HAP-1 (cell line): ENCODE measurements around the gene ZC2HC1B.

Experiments
- DNase-seq, 2 experiments: peaks; one replicate each; pipeline ENCODE4 v3.0.0-alpha.2; 2016 to 2020; ENCODE audit warnings: low spot score in 2 of 2
- H3K27me3 ChIP-seq: fragments of 250-450 bp; sonication (Bioruptor Pico); 2 replicates; pipeline ENCODE4 v1.5.1; 2020; ENCODE audit warnings: low read depth, mild to moderate bottlenecking, moderate library complexity
- H3K36me3 ChIP-seq: fragments of 250-450 bp; sonication (Bioruptor Pico); replicated peaks from 2 replicates; pipeline ENCODE4 v1.5.1; 2020; ENCODE audit warnings: mild to moderate bottlenecking
- H3K4me1 ChIP-seq: fragments of 250-450 bp; sonication (Bioruptor Pico); 2 replicates; pipeline ENCODE4 v1.5.1; 2020; ENCODE audit warnings: mild to moderate bottlenecking
- H3K4me3 ChIP-seq: fragments of 250-450 bp; sonication (Bioruptor Pico); 2 replicates; pipeline ENCODE4 v1.5.1; 2020; ENCODE audit warnings: mild to moderate bottlenecking, moderate library complexity
- H3K9me3 ChIP-seq: fragments of 250-450 bp; sonication (Bioruptor Pico); 2 replicates; pipeline ENCODE4 v1.5.1; 2020; ENCODE audit warnings: mild to moderate bottlenecking, moderate library complexity
- in situ Hi-C: fragments of 300-500 bp; cut with MboI; formaldehyde crosslinking; loops from 3 replicates; pipeline ENCODE4 v1.14.3; 2020; ENCODE audit warnings: low sequenced_read_pairs, inconsistent platforms, mixed read lengths

Gene ZC2HC1B

GRCh38 chr6:143952060-143952778 lies 87.9 kb downstream of the ZC2HC1B start:
- no peak for DNase-seq
- in situ Hi-C loops: no loop called here
- no peaks in the 10 kb centered on the region for H3K4me1 ChIP-seq
- no peaks in the 10 kb centered on the region for H3K9me3 ChIP-seq
- H3K27me3 ChIP-seq: no peaks in the 10 kb centered on the region
- no peaks in the 10 kb centered on the region for H3K36me3 ChIP-seq
- H3K4me3 ChIP-seq: no peak overlapping the region

DNA sequence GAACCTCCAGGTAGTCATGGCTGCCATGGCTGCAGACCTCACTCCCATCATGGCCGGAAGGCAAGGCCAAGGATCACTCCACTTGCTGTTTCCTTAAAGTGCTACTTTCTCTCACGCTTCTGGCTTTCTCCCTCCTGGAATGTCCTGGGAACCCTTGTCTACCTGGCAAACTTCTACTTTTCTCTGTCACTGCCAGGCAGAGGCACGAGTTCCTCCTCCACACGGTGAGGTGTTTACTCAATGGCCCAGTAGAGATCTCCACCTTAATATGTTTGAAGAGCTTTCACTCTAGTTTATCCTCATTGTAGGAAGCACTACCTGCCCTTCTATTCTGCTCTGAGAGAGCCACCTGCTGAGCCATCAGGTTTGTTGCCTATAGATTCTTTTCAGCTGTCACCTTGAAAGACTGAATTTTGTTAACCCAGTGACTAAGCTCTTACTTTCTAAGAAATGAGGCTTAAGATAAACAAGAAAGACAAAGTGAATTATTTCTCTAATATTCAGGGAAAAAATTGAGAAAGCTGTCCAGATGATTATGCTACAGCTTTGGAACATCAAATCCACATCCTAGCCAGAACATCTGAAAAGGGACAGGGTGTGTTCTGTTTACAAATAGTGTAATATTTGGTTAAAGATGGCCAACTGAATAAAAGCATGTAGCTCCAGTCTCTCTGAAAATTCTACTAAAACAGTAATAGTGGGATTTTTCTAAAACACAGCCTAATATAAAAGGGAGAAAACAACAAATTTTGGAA lies 88.8 kb downstream of the ZC2HC1B start:
- no peaks in the 10 kb centered on the region for H3K9me3 ChIP-seq
- H3K27me3 ChIP-seq: no peaks in the 10 kb centered on the region
- no peak for DNase-seq
- no peaks in the 10 kb centered on the region for H3K36me3 ChIP-seq
- H3K4me3 ChIP-seq: no peak overlapping the region
- H3K4me1 ChIP-seq: peaks cover under 1% of the 10 kb centered on the region; the same call in 1 of the 2 replicates
- in situ Hi-C loops: no loop called here

DNA sequence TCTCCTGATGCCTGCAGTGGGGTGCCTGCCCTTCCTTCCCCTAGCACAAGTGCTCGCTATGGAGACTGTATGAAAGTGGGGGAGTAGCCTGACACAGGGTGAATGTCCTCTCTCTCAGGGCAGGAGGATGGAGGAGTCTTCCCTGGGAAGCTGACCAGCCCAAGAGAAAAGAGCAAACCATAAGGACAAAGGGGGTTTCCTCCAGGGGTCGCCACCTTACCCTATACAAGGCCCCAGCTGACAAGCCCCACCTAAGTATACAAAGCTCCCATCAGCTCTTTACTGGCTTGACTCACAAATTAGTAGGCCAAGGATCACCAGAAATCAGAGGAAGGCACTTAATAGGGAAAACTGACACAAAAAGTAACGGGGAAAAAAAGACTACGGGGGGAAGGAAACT lies 89.6 kb downstream of the ZC2HC1B start:
- Histone ChIP-seq H3K4me3 (no peak overlapping the region), H3K4me1 (peaks cover 8% of the 10 kb centered on the region), H3K36me3 (no peaks in the 10 kb centered on the region), H3K9me3 (no peaks in the 10 kb centered on the region), H3K27me3 (no peaks in the 10 kb centered on the region)
- in situ Hi-C loops: no loop called here
- no peak for DNase-seq

- Histone ChIP-seq H3K36me3 (no peaks in the 10 kb centered on the region), H3K4me1 (peaks cover 10% of the 10 kb centered on the region), H3K9me3 (no peaks in the 10 kb centered on the region), H3K27me3 (no peaks in the 10 kb centered on the region), H3K4me3 (no peak overlapping the region)
- in situ Hi-C loops: no loop called here
- DNase-seq: no peak
Observed at GRCh38 chr6:143955971-143956370, 91.7 kb downstream of the ZC2HC1B start.

GRCh38 chr6:143957679-143958274 lies 93.5 kb downstream of the ZC2HC1B start:
- Histone ChIP-seq H3K4me1 (peaks cover 19% of the 10 kb centered on the region), H3K36me3 (no peaks in the 10 kb centered on the region), H3K4me3 (no peak overlapping the region), H3K27me3 (no peaks in the 10 kb centered on the region), H3K9me3 (no peaks in the 10 kb centered on the region)
- in situ Hi-C loops: no loop called here
- no peak for DNase-seq

GRCh38 chr6:143958839-143959399 lies 94.6 kb downstream of the ZC2HC1B start:
- Histone ChIP-seq H3K36me3 (no peaks in the 10 kb centered on the region), H3K27me3 (no peaks in the 10 kb centered on the region), H3K4me3 (no peak overlapping the region), H3K4me1 (peaks cover 19% of the 10 kb centered on the region), H3K9me3 (no peaks in the 10 kb centered on the region)
- DNase-seq: peak; percentile 54 to 62
- in situ Hi-C loops: no loop called here

GRCh38 chr6:143959927-143960326 lies 95.7 kb downstream of the ZC2HC1B start:
- Histone ChIP-seq H3K4me1 (peaks cover 19% of the 10 kb centered on the region), H3K27me3 (no peaks in the 10 kb centered on the region), H3K36me3 (no peaks in the 10 kb centered on the region), H3K4me3 (no peak overlapping the region), H3K9me3 (no peaks in the 10 kb centered on the region)
- no peak for DNase-seq
- in situ Hi-C loops: no loop called here

DNA sequence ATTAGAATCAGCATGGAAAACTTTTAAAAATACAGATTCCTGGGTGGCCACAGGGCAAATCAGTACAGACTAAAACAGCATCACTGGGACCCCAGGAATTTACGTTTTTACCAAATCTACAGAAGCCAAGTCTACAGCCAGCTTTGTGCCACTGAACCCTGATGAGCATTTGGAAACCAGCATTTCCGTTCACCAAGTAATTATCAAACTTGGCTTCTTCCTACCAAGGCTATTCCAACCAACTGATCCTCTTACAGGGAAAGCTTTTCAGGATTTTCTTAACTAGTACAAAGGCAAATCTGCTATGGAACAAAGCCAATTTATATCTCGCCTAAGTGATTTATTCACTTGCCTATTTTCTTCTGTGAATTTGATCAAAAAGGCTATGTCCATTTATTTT lies 96.8 kb downstream of the ZC2HC1B start:
- in situ Hi-C loops: no loop called here
- no peak for DNase-seq
- no peaks in the 10 kb centered on the region for H3K27me3 ChIP-seq
- H3K4me3 ChIP-seq: no peak overlapping the region
- peaks cover 21% of the 10 kb centered on the region for H3K4me1 ChIP-seq
- no peaks in the 10 kb centered on the region for H3K36me3 ChIP-seq
- H3K9me3 ChIP-seq: no peaks in the 10 kb centered on the region

DNA sequence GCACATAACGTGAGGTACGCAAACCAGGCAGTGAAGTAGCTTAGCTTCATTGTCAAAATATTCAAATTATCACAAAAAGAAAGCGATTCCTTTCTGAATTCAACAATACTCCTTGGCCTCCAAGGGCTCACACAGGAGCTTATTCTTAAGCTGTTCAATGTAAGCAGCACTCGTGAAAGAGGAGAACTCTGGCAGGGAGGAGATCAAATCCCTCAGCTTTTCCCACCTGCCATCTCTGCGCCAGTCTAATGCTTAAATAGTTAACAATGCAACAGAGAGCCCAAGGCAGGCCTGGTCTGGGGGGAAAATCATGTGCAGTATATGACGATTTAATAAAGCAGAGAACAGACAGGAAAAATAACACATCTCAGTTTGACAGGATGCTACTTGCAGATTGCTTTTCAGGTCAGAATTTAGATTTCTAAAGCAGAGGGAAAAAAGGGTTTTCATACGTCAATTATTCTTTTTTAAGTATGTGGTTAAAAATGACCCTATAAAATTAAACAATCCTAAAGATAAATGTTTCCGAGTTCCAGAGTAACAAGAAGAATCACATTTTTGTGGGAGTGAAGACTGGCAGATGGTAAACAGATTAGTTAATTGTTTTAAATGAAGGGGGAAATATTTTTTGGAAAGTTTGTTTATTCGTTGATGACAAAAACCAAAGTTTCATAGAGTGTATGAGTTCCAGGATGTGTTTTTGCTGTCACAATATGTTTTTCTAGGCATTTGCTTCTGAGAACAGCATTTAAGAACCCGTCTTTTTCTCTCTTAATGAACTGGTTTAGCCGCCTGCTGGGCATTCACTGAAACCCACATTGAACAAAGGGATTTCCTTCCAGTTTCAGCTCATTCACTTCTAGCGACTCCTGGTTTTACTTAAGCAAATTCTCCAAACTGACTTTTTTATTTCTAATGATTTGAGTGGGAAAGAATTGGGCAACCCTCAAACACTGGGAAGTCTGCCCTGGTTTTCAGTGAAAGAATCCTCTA lies 97.9 kb downstream of the ZC2HC1B start:
- peaks cover 26% of the 10 kb centered on the region for H3K4me1 ChIP-seq

DNA sequence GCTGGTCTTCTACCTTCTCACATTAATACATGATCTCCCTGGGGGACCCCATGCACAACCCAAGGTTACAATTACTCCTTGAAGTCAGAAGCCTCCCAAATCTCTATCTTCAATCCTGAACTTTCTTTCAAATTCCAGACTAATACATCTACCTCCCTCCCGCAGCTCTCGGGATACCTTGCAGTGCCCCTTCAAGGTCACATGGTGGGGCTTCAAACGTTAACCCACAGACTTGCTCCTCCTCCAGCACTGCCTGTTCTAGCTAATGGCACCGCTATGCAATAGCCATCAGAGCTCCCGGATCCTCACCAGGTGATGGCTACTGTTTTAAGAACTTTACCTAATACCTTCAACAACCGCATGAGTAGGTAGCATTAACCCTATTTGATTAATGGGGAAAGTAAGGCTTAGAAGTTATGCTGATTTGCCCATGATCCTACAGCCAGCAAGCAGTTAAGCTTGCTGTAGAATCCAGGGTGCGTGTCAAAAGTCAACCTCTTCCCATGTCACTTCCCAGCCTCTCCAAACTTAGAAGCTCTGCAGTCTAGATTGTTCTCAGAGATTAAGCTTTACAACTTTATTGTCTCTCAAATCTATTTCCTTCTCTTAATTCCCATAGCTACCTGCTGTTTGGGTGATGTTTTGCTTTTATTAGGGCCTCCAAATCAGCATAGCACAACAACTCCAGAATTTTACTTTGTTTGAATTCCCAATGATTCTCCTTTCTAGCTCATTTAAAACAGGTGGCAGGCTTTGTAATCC lies 99.1 kb downstream of the ZC2HC1B start:
- H3K4me3 ChIP-seq: no peak overlapping the region
- DNase-seq: no peak
- H3K36me3 ChIP-seq: no peaks in the 10 kb centered on the region
- in situ Hi-C loops: no loop called here
- no peaks in the 10 kb centered on the region for H3K9me3 ChIP-seq
- no peaks in the 10 kb centered on the region for H3K27me3 ChIP-seq
- H3K4me1 ChIP-seq: peaks cover 23% of the 10 kb centered on the region

More for the DNA sequence above, 97.9 kb downstream of the ZC2HC1B start:
- no peaks in the 10 kb centered on the region for H3K9me3 ChIP-seq
- in situ Hi-C loops: no loop called here
- peak; percentile 53 to 54 for DNase-seq
- H3K27me3 ChIP-seq: no peaks in the 10 kb centered on the region
- no peaks in the 10 kb centered on the region for H3K36me3 ChIP-seq
- H3K4me3 ChIP-seq: no peak overlapping the region

DNA sequence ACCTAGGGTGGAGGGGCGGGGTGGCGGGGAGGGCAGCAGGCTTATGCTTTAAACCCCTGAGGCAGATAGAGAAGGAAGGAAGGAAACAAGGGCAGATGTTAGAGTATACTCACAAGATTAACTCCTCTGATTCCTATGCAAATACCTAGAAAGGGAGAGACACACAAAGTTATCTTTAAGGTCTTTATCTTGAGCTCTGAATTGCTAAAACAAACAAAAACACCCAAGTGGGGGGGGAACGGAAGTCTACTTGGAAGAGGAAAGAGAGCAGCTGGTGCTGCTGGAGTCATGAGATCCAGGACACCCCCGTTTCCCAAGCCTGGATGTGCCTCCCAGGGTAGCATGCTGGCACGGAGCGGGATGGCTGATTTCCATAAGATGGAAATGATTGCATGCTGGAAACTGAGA lies 100.4 kb downstream of the ZC2HC1B start:
- in situ Hi-C loops: no loop called here
- Histone ChIP-seq H3K27me3 (no peaks in the 10 kb centered on the region), H3K9me3 (no peaks in the 10 kb centered on the region), H3K4me3 (no peak overlapping the region), H3K4me1 (peaks cover 15% of the 10 kb centered on the region), H3K36me3 (no peaks in the 10 kb centered on the region)
- DNase-seq: no peak

- in situ Hi-C loops: no loop called here
Observed at GRCh38 chr6:143965503-143966171, 101.4 kb downstream of the ZC2HC1B start.

More at GRCh38 chr6:143965503-143966171, 101.4 kb downstream of the ZC2HC1B start:
- Histone ChIP-seq H3K4me3 (no peak overlapping the region), H3K9me3 (no peaks in the 10 kb centered on the region), H3K27me3 (no peaks in the 10 kb centered on the region; the same call in 1 of the 2 replicates), H3K4me1 (peaks cover 15% of the 10 kb centered on the region), H3K36me3 (no peaks in the 10 kb centered on the region)
- DNase-seq: no peak
